ENCODE measurements around the gene POLDIP3. TPM values are rescaled to one million over a fixed set of nuclear protein-coding genes. Genes with fewer than 3 reads are reported as not detected.
A peak's percentile ranks its signal among the peaks of the same experiment; 100 is the strongest.

Gene POLDIP3
- total RNA-seq, 2 donors from 2014 or later = 20.2 to 29.5 TPM

GRCh38 chr22:42627981-42628380 lies 13.3 kb upstream of the POLDIP3 start:
- TF ChIP-seq, protein P1, sequence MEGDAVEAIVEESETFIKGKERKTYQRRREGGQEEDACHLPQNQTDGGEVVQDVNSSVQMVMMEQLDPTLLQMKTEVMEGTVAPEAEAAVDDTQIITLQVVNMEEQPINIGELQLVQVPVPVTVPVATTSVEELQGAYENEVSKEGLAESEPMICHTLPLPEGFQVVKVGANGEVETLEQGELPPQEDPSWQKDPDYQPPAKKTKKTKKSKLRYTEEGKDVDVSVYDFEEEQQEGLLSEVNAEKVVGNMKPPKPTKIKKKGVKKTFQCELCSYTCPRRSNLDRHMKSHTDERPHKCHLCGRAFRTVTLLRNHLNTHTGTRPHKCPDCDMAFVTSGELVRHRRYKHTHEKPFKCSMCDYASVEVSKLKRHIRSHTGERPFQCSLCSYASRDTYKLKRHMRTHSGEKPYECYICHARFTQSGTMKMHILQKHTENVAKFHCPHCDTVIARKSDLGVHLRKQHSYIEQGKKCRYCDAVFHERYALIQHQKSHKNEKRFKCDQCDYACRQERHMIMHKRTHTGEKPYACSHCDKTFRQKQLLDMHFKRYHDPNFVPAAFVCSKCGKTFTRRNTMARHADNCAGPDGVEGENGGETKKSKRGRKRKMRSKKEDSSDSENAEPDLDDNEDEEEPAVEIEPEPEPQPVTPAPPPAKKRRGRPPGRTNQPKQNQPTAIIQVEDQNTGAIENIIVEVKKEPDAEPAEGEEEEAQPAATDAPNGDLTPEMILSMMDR (IDR thresholded peaks at IDR 0.05) = no peak
- no peak for DNase-seq (ENCODE audit: low spot score)
- H3K4me3 ChIP-seq = no peak overlapping the region
- peaks cover 97% of the 10 kb centered on the region for H3K36me3 ChIP-seq
- H3K9me3 ChIP-seq = no peaks in the 10 kb centered on the region
- no peaks in the 10 kb centered on the region for H3K27me3 ChIP-seq
- peaks cover 0 to 33% of the 10 kb centered on the region in 2 donors for H3K4me1 ChIP-seq
- no peak overlapping the region for H3K27ac ChIP-seq

- Histone ChIP-seq H3K27ac (no peak overlapping the region), H3K27me3 (no peaks in the 10 kb centered on the region), H3K4me1 (peaks cover 0 to 32% of the 10 kb centered on the region in 2 donors), H3K4me3 (no peak overlapping the region), H3K36me3 (peaks cover 97% of the 10 kb centered on the region), H3K9me3 (no peaks in the 10 kb centered on the region)
- TF ChIP-seq, protein P1 (IDR thresholded peaks at IDR 0.05) = no peak
- no peak for DNase-seq (ENCODE audit: low spot score)
Measured at GRCh38 chr22:42626951-42627625, 12.4 kb upstream of the POLDIP3 start.

DNA sequence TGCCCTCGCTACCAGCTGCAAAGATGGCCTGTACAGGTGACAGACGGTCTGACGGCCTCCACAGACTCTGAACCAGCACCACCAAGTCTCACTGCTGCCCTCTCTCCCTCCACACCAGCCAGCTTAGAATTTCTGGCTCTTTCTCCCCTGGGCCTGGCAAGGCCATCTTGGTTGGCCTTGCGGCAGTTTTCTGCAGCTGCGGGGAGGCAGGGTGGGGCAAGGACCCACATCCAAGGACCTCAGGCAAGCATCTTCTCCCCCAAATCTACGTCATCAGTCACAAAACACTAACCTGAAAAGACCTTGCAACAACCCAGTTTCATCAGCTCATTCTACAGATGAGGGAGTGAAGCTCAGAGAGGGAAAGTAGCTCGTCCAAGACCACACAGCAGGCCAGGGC lies 11.7 kb upstream of the POLDIP3 start:
- Histone ChIP-seq H3K9me3 (no peaks in the 10 kb centered on the region), H3K4me3 (no peak overlapping the region), H3K27me3 (no peaks in the 10 kb centered on the region), H3K4me1 (peaks cover 0 to 32% of the 10 kb centered on the region in 2 donors), H3K27ac (no peak overlapping the region), H3K36me3 (peaks cover 94% of the 10 kb centered on the region)
- TF ChIP-seq, protein P1 (IDR thresholded peaks at IDR 0.05) = no peak
- no peak for DNase-seq (ENCODE audit: low spot score)

- Histone ChIP-seq H3K4me1 (peaks cover 0 to 33% of the 10 kb centered on the region in 2 donors), H3K36me3 (peaks cover 83% of the 10 kb centered on the region), H3K9me3 (no peaks in the 10 kb centered on the region), H3K4me3 (no peak overlapping the region), H3K27ac (no peak overlapping the region), H3K27me3 (no peaks in the 10 kb centered on the region)
- DNase-seq (ENCODE audit: low spot score) = no peak
- TF ChIP-seq, protein P1 (IDR thresholded peaks at IDR 0.05) = no peak
Measured at GRCh38 chr22:42625416-42625815, 10.7 kb upstream of the POLDIP3 start.

DNA sequence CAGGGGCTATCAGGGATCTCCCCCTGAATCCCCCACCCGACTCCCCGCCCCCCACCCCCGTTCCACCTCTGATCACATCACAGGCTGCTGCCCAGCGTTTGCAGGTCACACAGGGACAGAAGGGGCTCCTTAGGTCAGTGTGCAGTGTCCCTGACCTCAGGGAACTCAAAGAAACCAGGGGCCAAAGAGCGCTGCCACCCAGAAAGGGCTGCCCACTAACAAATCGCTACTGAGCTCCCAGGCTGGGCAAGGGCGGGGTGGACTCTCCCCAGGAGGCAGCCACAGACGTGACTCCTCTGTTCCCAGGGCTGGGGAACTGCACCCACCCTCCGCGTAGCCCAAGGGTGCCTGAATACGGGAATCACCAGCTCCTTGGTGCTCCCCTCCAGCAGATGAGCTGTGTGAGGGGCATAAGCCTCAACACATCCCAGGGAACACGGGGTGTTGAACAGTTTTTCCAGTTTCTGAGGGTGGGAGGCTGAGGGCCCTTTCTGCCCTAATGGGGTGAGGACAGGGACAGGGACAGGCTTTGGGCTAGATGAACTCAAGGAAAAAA lies 9.9 kb upstream of the POLDIP3 start:
- TF ChIP-seq, protein P1 (IDR thresholded peaks at IDR 0.05) = no peak
- Histone ChIP-seq H3K9me3 (no peaks in the 10 kb centered on the region), H3K27ac (peak overlapping the region; percentile 35 to 50), H3K4me3 (no peak overlapping the region), H3K4me1 (peaks cover 0 to 33% of the 10 kb centered on the region in 2 donors), H3K36me3 (peaks cover 81% of the 10 kb centered on the region), H3K27me3 (no peaks in the 10 kb centered on the region)
- DNase-seq (ENCODE audit: low spot score) = no peak

Data from right atrium auricular region (tissue), 2 donors.